HG02973 (cell line): ENCODE data around the gene DENND5B.
"Not testable (repeated sequence)": the region's sequence is repeated elsewhere in the genome, so short reads cannot be mapped to it uniquely, and the experiment has no call there.

Experiments
- ATAC-seq: cut with Tn5 transposase; IDR thresholded peaks from one replicate; pipeline ENCODE4 v1.9.1; 2021; ENCODE audit warnings: moderate library complexity; ENCODE audit not compliant: unreplicated experiment

The DENND5B gene

GRCh38 chr12:31476437-31476836 is 114.5 kb downstream of the DENND5B start:
- ATAC-seq, result no peak

GRCh38 chr12:31475610-31476009 is 115.3 kb downstream of the DENND5B start:
- not testable (repeated sequence) for ATAC-seq

- ATAC-seq, result no peak
Observed at GRCh38 chr12:31474751-31475150, 116.2 kb downstream of the DENND5B start.

GRCh38 chr12:31471823-31472222 is 119.1 kb downstream of the DENND5B start:
- ATAC-seq, result no peak

- ATAC-seq, result no peak
Observed at GRCh38 chr12:31471051-31471450, 119.9 kb downstream of the DENND5B start.

- ATAC-seq, result no peak
Observed at GRCh38 chr12:31470459-31470858, 120.5 kb downstream of the DENND5B start.

GRCh38 chr12:31466768-31467167 is 124.2 kb downstream of the DENND5B start:
- no peak for ATAC-seq

- ATAC-seq, result no peak
Observed at GRCh38 chr12:31465002-31465401, 125.9 kb downstream of the DENND5B start.

GRCh38 chr12:31460024-31460423 is 130.9 kb downstream of the DENND5B start:
- no peak for ATAC-seq

GRCh38 chr12:31456562-31456961 is 134.4 kb downstream of the DENND5B start:
- no peak for ATAC-seq

GRCh38 chr12:31444736-31445135 is 146.2 kb downstream of the DENND5B start:
- no peak for ATAC-seq

GRCh38 chr12:31440586-31440985 is 150.3 kb downstream of the DENND5B start:
- ATAC-seq, result no peak

GRCh38 chr12:31440134-31440533 is 150.8 kb downstream of the DENND5B start:
- ATAC-seq, result no peak

- ATAC-seq, result no peak
Observed at GRCh38 chr12:31431721-31432240, 159.2 kb downstream of the DENND5B start.

- no peak for ATAC-seq
Observed at GRCh38 chr12:31423405-31423804, 167.5 kb downstream of the DENND5B start.

GRCh38 chr12:31412292-31412801 is 178.6 kb downstream of the DENND5B start:
- no peak for ATAC-seq

- no peak for ATAC-seq
Observed at GRCh38 chr12:31408763-31409162, 182.2 kb downstream of the DENND5B start.

- ATAC-seq, result no peak
Observed at GRCh38 chr12:31407562-31407961, 183.4 kb downstream of the DENND5B start.

GRCh38 chr12:31406345-31406744 is 184.6 kb downstream of the DENND5B start:
- peak; percentile 45 for ATAC-seq

GRCh38 chr12:31405021-31405420 is 185.9 kb downstream of the DENND5B start:
- no peak for ATAC-seq

- peak; percentile 82 for ATAC-seq
Observed at GRCh38 chr12:31403099-31403607, 187.8 kb downstream of the DENND5B start.

- ATAC-seq, result no peak
Observed at GRCh38 chr12:31393004-31393550, 197.9 kb downstream of the DENND5B start.

- no peak for ATAC-seq
Observed at GRCh38 chr12:31390991-31391390, 199.9 kb downstream of the DENND5B start.
